ENCODE measurements around the gene CD83. TPM values are rescaled to one million over a fixed set of nuclear protein-coding genes. Genes with fewer than 3 reads are reported as not detected.

Gene CD83
- total and polyA plus RNA-seq, 9 of the 15 experiments (the other 6 are each of a cell fraction or from before 2014, with no cell fraction given), result 2.5 to 4.1 (median 3.4) TPM

GRCh38 chr6:14170128-14170527 is 52.6 kb downstream of the CD83 start:
- POLR2A ChIA-PET, result no interaction called here
- Histone ChIP-seq H3K9ac (ENCODE audit: insufficient read depth in 1 of 2, low read depth in 2 of 2, low read length in 2 of 2) (no peak overlapping the region), H3K27me3 (ENCODE audit: control insufficient read depth in 2 of 2, insufficient read depth in 2 of 2, low read length in 2 of 2) (peaks cover 9 to 11% of the 10 kb centered on the region in 2 experiments; a peak in 2 of 5 replicates), H3K4me3 (no peak overlapping the region), H3K27ac (ENCODE audit: extremely low read depth, low read depth, low read length) (no peak overlapping the region), H3K4me2 (ENCODE audit: insufficient read depth, low read length) (no peak overlapping the region), H3K36me3 (ENCODE audit: control insufficient read depth, insufficient read depth, low read length) (no peaks in the 10 kb centered on the region), H3K9me3 (replicated peaks; ENCODE audit: control insufficient read depth, insufficient read depth, low read depth, low read length) (peaks cover 9% of the 10 kb centered on the region; the same call in 1 of the 2 replicates), H4K20me1 (replicated peaks; ENCODE audit: control insufficient read depth, insufficient read depth, low read length) (no peaks in the 10 kb centered on the region), H2AFZ (ENCODE audit: low read depth, low read length) (no peak overlapping the region), H3K4me1 (replicated peaks in 1 of 2; ENCODE audit: control insufficient read depth in 2 of 2, insufficient read depth in 2 of 2, low read length in 2 of 2) (no peaks in the 10 kb centered on the region; a peak in 1 of 5 replicates), H3K79me2 (ENCODE audit: control insufficient read depth, insufficient read depth, low read length) (no peaks in the 10 kb centered on the region), H3K9me1 (ENCODE audit: control insufficient read depth, insufficient read depth, low read length) (no peaks in the 10 kb centered on the region)
- FAIRE-seq (no peak), ATAC-seq (no peak), DNase-seq (ENCODE audit: extremely low read depth in 1 of 4, low spot score in 3 of 4) (no peak)
- 3% methylated on average over 3 of the region's 3 CpGs for WGBS (ENCODE audit: insufficient coverage, low coverage, missing lambda C conversion rate)
- intact Hi-C loops (cut with micrococcal nuclease), result no loop called here
- CTCF ChIA-PET (ENCODE audit: low intra/inter-chr PET ratio), result no interaction called here
- in situ Hi-C loops (cut with MboI), result no loop called here
- no TSS peak for BruUV-seq (replicated peaks)
- TF ChIP-seq MEIS2 (IDR thresholded peaks at IDR 0.05; ENCODE audit: partially characterized antibody) (peak; percentile 81), TCF15 (CRISPR knock-in tag; IDR thresholded peaks at IDR 0.05) (no peak), ZFP1 (CRISPR knock-in tag; IDR thresholded peaks at IDR 0.05) (peak; percentile 99), TRIM24 (IDR thresholded peaks at IDR 0.05) (peak; percentile 37 to 72; a peak in 3 of 4 replicates), GMEB1 (CRISPR knock-in tag; IDR thresholded peaks at IDR 0.05) (no peak), CBX5 (IDR thresholded peaks at IDR 0.05; ENCODE audit: borderline replicate concordance, low read depth) (peak; percentile 37; the same call in 1 of the 2 replicates), ZNF280A (IDR thresholded peaks at IDR 0.05; ENCODE audit: low read depth, partially characterized antibody) (peak; percentile 85), CBX3 (IDR thresholded peaks at IDR 0.05; ENCODE audit: borderline replicate concordance in 1 of 2, low read length in 2 of 2) (peak in 1 of 2 experiments; percentile 96; a peak in 2 of 3 replicates), ZNF778 (CRISPR knock-in tag; IDR thresholded peaks at IDR 0.05) (no peak), TRIM28 (IDR thresholded peaks at IDR 0.05) (peak; percentile 96), ZNF584 (CRISPR knock-in tag; IDR thresholded peaks at IDR 0.05; ENCODE audit: low read depth) (no peak), CLOCK (CRISPR knock-in tag; IDR thresholded peaks at IDR 0.05; ENCODE audit: borderline replicate concordance) (no peak), PKNOX1 (IDR thresholded peaks at IDR 0.05) (peak; percentile 90), ZEB2 (IDR thresholded peaks at IDR 0.05) (peak; percentile 44; the same call in 1 of the 2 replicates), SIN3A (IDR thresholded peaks at IDR 0.05; ENCODE audit: borderline replicate concordance in 2 of 2, control insufficient read depth in 1 of 2, low read depth in 2 of 2, low read length in 2 of 2) (no peak)

All from K562 (cell line).